Measurements from ENCODE around the gene NEU1.

- TF ChIP-seq RAD21 (IDR thresholded peaks at IDR 0.05; ENCODE audit: low read length) (no peak; the same call in 1 of the 2 replicates), TAF1 (IDR thresholded peaks at IDR 0.05; ENCODE audit: borderline replicate concordance, low read depth, low read length) (0 out of 2 replicates have a peak, but pooled peaks have one; percentile 51), MAX (IDR thresholded peaks at IDR 0.05; ENCODE audit: low read depth) (peak; percentile 76; the same call in 1 of the 2 replicates)
Observed at GRCh38 chr6:31897612-31898382, 35.2 kb upstream of the NEU1 start, which contains the start of gene EHMT2.
